ENCODE results near the gene TMA7B. TPM values are rescaled to one million over a fixed set of nuclear protein-coding genes. Genes with fewer than 3 reads are reported as not detected.

The TMA7B gene
- total RNA-seq, 1 experiment from 2014 or later = not detected

GRCh38 chr22:39943337-39943736 lies 16.9 kb upstream of the TMA7B start:
- POLR2A ChIA-PET = interaction anchor here (0.7 kb wide), 1 partner anchor 85 kb away, joined by 4 read pairs; no protein-coding TSS in a partner anchor
- no TSS peak for BruUV-seq (replicated peaks)
- Mint-ChIP-seq H3K9me3 (ENCODE audit: unreplicated experiment) (no peaks in the 10 kb centered on the region), H3K27me3 (ENCODE audit: insufficient read depth, unreplicated experiment) (no peaks in the 10 kb centered on the region), H3K36me3 (ENCODE audit: insufficient read depth, unreplicated experiment) (no peaks in the 10 kb centered on the region), H3K27ac (ENCODE audit: low read depth, unreplicated experiment) (no peak overlapping the region), H3K4me1 (ENCODE audit: insufficient read depth, unreplicated experiment) (no peaks in the 10 kb centered on the region), H3K4me3 (ENCODE audit: unreplicated experiment) (no peak overlapping the region)
- DNase-seq (ENCODE audit: unreplicated experiment) = no peak
- TF ChIP-seq, protein P1, sequence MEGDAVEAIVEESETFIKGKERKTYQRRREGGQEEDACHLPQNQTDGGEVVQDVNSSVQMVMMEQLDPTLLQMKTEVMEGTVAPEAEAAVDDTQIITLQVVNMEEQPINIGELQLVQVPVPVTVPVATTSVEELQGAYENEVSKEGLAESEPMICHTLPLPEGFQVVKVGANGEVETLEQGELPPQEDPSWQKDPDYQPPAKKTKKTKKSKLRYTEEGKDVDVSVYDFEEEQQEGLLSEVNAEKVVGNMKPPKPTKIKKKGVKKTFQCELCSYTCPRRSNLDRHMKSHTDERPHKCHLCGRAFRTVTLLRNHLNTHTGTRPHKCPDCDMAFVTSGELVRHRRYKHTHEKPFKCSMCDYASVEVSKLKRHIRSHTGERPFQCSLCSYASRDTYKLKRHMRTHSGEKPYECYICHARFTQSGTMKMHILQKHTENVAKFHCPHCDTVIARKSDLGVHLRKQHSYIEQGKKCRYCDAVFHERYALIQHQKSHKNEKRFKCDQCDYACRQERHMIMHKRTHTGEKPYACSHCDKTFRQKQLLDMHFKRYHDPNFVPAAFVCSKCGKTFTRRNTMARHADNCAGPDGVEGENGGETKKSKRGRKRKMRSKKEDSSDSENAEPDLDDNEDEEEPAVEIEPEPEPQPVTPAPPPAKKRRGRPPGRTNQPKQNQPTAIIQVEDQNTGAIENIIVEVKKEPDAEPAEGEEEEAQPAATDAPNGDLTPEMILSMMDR (IDR thresholded peaks at IDR 0.05; ENCODE audit: unreplicated experiment) = no peak
- CTCF ChIA-PET = interaction anchor here (0.6 to 1.9 kb wide), 2 partner anchors 81 to 195 kb away, joined by 3 to 10 read pairs; no protein-coding TSS in a partner anchor
- intact Hi-C loops (cut with micrococcal nuclease) = loop anchor here (5.0 kb wide), 1 partner anchor 401 kb away; no protein-coding TSS in a partner anchor

GRCh38 chr22:39943953-39944872 lies 16.0 kb upstream of the TMA7B start:
- Mint-ChIP-seq H3K27me3 (ENCODE audit: insufficient read depth, unreplicated experiment) (no peaks in the 10 kb centered on the region), H3K9me3 (ENCODE audit: unreplicated experiment) (no peaks in the 10 kb centered on the region), H3K4me3 (ENCODE audit: unreplicated experiment) (no peak overlapping the region), H3K4me1 (ENCODE audit: insufficient read depth, unreplicated experiment) (no peaks in the 10 kb centered on the region), H3K36me3 (ENCODE audit: insufficient read depth, unreplicated experiment) (no peaks in the 10 kb centered on the region), H3K27ac (ENCODE audit: low read depth, unreplicated experiment) (no peak overlapping the region)
- ChIA-PET CTCF (no interaction called here), POLR2A (interaction anchor here (0.7 kb wide), 1 partner anchor 86 kb away, joined by 4 read pairs; no protein-coding TSS in a partner anchor)
- intact Hi-C loops (cut with micrococcal nuclease) = loop anchor here (5.0 kb wide), 1 partner anchor 402 kb away; no protein-coding TSS in a partner anchor
- no TSS peak for BruUV-seq (replicated peaks)
- TF ChIP-seq, protein P1 (IDR thresholded peaks at IDR 0.05; ENCODE audit: unreplicated experiment) = no peak
- DNase-seq (ENCODE audit: unreplicated experiment) = no peak

DNA sequence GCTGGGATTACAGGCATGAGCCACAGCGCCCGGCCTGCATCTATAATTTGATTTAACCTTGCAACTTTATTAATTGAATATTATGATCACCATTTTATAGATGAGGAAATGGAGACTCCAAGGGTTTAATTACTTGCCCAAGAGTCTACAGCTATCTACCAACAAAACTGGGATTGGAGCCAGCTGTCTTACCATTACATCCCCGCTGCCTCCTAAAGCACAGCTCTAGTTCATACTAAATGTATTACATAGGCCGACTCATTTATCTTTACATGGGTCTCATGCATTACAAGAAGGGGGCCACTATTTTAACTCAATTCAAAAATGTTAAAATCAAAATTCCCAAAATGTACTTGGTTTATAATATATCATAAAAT lies 14.1 kb upstream of the TMA7B start:
- no peaks in the 10 kb centered on the region for H3K36me3 Mint-ChIP-seq (ENCODE audit: insufficient read depth, unreplicated experiment)
- POLR2A ChIA-PET = interaction anchor here (1.3 kb wide), 1 partner anchor 21 kb away, joined by 4 read pairs; no protein-coding TSS in a partner anchor
- no peaks in the 10 kb centered on the region for H3K27me3 Mint-ChIP-seq (ENCODE audit: insufficient read depth, unreplicated experiment)
- TF ChIP-seq, protein P1 (IDR thresholded peaks at IDR 0.05; ENCODE audit: unreplicated experiment) = no peak
- H3K4me1 Mint-ChIP-seq (ENCODE audit: insufficient read depth, unreplicated experiment) = no peaks in the 10 kb centered on the region
- CTCF ChIA-PET = interaction anchor here (0.6 to 0.8 kb wide), 3 partner anchors 8 to 79 kb away, joined by 3 read pairs; no protein-coding TSS in a partner anchor
- no TSS peak for BruUV-seq (replicated peaks)
- H3K4me3 Mint-ChIP-seq (ENCODE audit: unreplicated experiment) = no peak overlapping the region
- intact Hi-C loops (cut with micrococcal nuclease) = no loop called here
- H3K27ac Mint-ChIP-seq (ENCODE audit: low read depth, unreplicated experiment) = no peak overlapping the region
- no peaks in the 10 kb centered on the region for H3K9me3 Mint-ChIP-seq (ENCODE audit: unreplicated experiment)
- no peak for DNase-seq (ENCODE audit: unreplicated experiment)

GRCh38 chr22:39946503-39947219 lies 13.5 kb upstream of the TMA7B start:
- Mint-ChIP-seq H3K4me3 (ENCODE audit: unreplicated experiment) (no peak overlapping the region), H3K27ac (ENCODE audit: low read depth, unreplicated experiment) (no peak overlapping the region), H3K9me3 (ENCODE audit: unreplicated experiment) (no peaks in the 10 kb centered on the region), H3K36me3 (ENCODE audit: insufficient read depth, unreplicated experiment) (no peaks in the 10 kb centered on the region), H3K27me3 (ENCODE audit: insufficient read depth, unreplicated experiment) (no peaks in the 10 kb centered on the region), H3K4me1 (ENCODE audit: insufficient read depth, unreplicated experiment) (no peaks in the 10 kb centered on the region)
- intact Hi-C loops (cut with micrococcal nuclease) = no loop called here
- no peak for DNase-seq (ENCODE audit: unreplicated experiment)
- TF ChIP-seq, protein P1 (IDR thresholded peaks at IDR 0.05; ENCODE audit: unreplicated experiment) = no peak
- ChIA-PET POLR2A (interaction anchor here (1.3 kb wide), 1 partner anchor 21 kb away, joined by 4 read pairs; no protein-coding TSS in a partner anchor), CTCF (interaction anchor here (0.7 to 0.8 kb wide), 2 partner anchors 31 to 79 kb away, joined by 3 read pairs; no protein-coding TSS in a partner anchor)
- BruUV-seq (replicated peaks) = no TSS peak

Measured in MCF 10A (cell line).